Mesenteric fat pad (tissue), 1 donor: ENCODE data around the gene COQ10A. TPM values are rescaled to one million over a fixed set of nuclear protein-coding genes. Genes with fewer than 3 reads are reported as not detected.
A peak's percentile ranks its signal among the peaks of the same experiment; 100 is the strongest.
"Not testable (repeated sequence)": the region's sequence is repeated elsewhere in the genome, so short reads cannot be mapped to it uniquely, and the experiment has no call there.

Experiments used
- DNase-seq: peaks from one replicate; pipeline ENCODE4 v3.0.0-alpha.2; 2020; ENCODE audit warnings: low spot score
- total RNA-seq: library from RNA; stranded (reverse); fragmentation: NEBNext Ultra II Directional; extraction: Animal tissue kit (Norgen Biotek cat#: 25700); gene quantifications from one replicate; pipeline ENCODE4 v1.2.1, GENCODE V29; 2021
- donor health status: DM: yes; HTN: yes; CAD: no.

The COQ10A gene
- total RNA-seq, 1 donor from 2014 or later = 7.7 TPM

DNA sequence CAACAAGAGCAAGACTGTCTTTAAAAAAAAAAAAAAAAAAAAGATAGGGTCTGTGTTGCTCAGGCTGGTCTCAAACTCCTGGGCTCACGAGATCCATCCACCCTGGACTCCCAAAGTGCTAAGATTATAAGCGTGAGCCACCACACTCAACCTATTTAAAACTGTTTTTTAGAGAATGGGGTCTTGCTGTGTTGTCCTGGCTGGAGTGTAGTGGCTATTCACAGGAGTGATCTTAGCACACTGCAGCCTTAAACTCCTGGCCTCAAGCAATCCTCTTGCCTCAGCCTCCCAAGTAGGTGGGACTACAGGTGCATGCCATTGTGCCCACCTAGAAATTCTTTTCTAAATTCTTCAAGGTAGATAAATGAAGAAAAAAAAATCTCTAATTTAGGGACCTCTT, 7.6 kb downstream of the COQ10A start:
- DNase-seq = no peak

DNA sequence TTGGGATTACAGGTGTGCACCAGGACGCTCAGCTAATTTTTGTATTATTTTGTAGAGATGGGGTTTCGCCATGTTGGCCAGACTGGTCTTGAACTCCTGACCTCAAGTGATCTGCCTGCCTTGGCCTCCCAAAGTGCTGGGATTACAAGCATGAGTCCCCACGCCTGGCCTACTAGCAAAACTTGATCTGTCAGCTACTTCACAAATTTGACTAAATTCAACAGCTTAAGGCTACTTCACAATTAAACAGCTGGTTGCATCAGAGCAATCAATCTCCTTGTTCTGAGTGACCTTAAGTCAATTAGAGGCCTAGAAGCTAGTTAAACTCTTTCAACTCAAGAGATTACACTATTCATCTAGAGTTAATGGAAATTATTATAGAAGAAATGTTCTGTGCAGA, 12.2 kb downstream of the COQ10A start:
- DNase-seq = no peak

GRCh38 chr12:56280849-56281248, 14.1 kb downstream of the COQ10A start:
- no peak for DNase-seq

- no peak for DNase-seq
Observed at GRCh38 chr12:56282030-56282429, 15.3 kb downstream of the COQ10A start.

DNA sequence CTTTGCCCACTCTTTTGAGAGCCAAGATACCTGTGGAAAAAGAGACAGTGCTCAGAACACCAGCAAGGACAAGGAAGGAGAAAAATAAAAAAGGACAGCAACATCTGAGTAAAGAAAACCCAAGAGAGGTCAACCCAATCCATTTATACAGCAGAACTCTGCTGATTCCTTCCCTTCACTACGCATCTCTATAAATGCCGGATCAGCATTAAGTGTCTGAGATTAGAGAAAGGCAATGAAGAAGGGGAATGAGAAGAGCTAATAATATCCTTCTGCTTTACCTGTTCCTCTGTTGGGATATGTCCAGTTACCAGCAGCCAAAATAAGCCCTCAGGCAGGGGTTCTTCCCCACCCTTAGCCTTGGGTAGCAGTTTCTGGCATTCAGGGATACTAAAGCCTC, 15.8 kb downstream of the COQ10A start:
- no peak for DNase-seq

DNA sequence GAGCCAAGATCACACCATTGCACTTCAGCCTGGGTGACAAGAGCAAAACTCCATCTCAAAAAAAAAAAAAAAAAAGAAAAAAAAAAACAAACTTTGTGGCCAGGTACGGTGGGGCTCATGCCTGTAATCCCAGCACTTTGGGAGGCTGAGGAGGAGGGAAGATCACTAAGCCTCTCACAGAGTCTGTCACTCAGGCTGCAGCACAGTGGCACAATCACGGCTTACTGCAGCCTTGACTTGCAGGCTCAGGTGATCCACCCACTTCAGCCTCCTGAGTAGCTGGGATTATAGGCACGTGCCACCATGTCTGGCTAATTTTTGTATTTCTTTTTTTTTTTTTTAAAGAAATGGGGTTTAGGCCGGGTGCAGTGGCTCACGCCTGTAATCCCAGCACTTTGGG, 17.5 kb downstream of the COQ10A start:
- DNase-seq = not testable (repeated sequence)

- no peak for DNase-seq
Observed at GRCh38 chr12:56286044-56286830, 19.5 kb downstream of the COQ10A start.

DNA sequence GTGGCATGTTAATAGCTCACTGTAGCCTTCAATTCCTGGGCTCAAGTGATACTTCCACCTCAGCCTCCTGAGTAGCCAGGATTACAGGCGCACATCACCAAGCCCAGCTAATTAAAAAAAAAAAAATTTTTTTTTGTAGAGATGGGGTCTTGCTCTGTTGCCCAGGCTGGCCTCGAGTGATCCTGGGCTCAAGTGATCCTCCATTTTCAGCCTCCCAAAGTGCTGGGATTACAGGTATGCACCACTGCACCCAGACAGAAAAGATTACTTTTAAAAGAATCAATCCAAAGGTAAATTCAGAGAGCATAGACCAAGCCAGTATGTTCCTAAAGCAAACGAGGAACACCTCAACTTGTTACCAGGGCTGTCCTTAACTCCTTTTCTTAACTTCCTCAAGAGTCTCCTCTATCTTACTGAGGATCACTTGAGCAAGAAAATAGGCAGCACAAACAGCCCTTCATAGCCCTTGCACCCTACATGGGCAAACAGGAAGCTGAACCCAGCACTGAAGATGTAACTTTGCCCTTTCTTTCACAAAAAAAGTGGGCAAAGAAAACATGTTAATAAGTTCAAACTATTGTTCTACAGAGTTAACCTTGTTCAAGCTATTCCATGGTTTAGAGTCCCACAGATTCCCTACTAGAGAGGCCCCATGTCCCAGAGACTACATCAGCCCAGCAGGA, 22.1 kb downstream of the COQ10A start:
- DNase-seq = no peak

DNA sequence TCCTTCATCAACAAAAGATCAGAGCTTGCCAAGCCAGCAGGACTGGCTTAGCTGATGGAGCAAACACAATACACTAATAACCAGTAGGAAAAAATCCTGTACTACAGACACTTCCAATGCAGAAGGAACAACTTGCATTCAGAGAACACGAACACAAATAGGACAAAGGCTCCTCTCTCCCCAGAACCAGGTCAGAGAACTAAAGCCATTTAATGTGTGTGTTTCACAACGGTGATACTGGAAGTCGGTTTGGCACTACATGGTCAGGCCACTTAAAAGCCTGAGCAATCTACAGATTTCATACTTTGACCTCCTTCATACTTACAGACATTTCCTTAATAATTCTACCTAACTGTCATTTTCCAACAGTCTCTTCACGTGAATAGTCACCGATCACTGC, 27.1 kb downstream of the COQ10A start:
- DNase-seq = no peak

DNA sequence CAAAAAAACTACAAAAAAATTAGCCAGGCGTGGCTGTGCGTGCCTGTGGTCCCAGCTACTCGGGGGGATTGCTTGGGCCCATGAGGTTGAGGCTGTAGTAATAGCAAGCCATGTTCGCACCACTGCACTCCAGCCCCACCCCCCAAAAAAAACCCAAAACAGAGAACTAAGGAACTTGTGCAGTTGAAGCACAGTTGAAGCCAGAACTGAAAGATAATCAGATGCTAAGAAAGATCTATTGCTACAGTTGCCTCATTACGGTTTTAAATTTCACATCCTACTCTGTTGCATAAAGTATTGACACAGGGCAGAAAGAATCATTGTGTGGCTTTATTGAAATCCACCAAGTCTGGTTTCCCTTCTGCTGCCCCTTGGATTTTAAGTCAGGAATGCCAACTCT, 29.6 kb downstream of the COQ10A start:
- no peak for DNase-seq

DNA sequence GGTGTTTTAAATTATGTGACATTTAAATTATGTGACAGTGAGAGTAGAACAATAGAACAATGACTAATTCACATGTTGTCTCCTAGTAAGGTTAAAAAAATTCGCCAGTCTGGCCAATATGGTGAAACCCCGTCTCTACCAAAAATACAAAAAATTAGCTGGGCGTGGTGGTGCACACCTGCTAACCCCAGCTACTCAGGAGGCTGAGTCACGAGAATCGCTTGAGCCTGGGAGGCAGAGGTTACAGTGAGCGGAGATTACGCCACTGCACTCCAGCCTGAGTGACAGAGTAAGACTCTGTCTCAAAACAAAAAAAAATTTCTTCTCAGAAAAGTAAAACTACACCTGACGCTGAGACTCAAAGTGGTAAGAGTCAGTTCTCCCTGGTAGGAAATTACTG, 30.7 kb downstream of the COQ10A start:
- no peak for DNase-seq

DNA sequence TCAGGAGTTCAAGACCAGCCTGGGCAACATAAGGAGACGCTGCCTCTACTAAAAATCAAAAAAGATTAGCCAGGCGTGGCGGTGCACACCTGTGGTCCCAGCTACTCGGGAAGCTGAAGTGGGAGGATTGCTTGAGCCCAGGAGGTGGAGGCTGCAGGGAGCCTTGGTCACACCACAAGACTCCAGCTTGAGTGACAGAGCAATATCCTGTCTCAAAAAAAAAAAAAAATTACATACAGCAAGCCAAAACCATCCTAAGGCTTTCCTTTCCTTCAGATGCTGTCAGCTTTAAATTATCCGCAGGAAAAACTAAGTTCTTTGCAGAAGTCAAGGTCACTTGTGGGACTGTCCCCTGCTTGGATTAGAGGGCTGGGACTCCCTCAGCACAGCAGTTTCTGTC, 32.1 kb downstream of the COQ10A start:
- DNase-seq = no peak

DNA sequence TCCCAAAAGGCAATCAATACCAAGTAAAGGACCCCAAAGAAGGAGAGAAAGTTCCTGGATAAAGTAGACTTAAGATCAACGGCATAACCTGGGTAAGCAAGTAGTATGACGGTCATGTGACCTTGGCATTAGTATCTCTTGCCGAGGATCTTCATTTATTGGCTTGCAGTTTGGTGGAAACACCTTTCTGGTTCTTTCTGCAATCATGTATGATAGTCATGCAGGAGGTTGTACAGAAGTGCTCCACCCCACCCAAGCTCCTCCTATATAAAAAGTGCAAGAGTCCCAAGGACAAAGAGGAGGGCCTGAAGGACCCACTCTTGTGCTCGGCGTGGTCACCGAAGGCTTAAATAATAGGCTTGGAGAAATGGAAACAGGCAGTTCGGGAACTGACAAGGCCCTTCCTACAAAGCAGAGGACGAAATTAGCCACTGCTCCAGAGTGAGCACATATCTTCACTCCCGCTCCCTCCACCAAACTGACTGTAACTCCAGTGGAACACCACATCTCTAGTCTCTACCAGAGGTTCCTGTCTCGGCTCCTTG, 32.6 kb downstream of the COQ10A start:
- DNase-seq = no peak

DNA sequence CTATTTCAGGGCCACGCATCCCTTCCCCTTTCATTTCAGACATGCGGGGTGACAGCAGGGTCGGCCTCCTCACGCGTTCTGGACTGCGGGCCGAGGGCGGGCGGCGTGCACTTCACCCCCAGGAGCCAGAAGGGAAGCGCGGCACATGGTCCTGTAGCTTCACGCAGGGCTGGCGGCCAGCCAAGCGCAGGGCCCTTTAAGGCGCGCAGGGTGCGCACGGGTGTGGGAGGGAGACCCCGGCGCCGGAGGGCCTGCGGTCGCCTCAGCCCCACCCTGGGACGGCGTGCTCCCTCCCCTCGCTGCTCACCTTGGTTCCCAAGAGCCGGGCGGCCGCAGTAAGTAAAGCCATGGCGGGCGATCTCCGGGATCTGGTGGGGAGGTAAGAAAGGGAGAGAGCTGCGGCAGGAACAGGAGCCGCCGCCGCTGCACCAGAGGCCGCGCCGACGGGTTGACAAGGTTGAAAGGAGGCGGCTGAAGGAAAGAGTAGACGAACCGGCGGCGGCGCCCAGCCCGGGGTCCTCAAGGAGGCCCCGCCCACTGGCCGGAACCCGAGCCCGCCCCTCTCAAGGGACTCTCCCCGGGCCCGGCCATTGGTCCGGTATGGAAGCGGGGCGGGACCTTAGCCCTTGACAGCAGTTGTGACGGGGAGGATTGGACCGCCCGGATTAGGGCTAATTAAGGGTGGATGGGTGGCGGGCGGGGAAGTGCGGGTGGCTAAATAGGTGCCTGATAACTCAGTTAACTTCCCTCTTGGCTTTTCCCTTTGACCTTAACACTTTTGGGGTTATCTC, 33.3 kb downstream of the COQ10A start, which contains the start of gene CS:
CS (minus strand) TSS at position 478 of the 791 bp plus-strand sequence; CDS start at position 349, 129 bp downstream.
- peak; percentile 100 for DNase-seq

DNA sequence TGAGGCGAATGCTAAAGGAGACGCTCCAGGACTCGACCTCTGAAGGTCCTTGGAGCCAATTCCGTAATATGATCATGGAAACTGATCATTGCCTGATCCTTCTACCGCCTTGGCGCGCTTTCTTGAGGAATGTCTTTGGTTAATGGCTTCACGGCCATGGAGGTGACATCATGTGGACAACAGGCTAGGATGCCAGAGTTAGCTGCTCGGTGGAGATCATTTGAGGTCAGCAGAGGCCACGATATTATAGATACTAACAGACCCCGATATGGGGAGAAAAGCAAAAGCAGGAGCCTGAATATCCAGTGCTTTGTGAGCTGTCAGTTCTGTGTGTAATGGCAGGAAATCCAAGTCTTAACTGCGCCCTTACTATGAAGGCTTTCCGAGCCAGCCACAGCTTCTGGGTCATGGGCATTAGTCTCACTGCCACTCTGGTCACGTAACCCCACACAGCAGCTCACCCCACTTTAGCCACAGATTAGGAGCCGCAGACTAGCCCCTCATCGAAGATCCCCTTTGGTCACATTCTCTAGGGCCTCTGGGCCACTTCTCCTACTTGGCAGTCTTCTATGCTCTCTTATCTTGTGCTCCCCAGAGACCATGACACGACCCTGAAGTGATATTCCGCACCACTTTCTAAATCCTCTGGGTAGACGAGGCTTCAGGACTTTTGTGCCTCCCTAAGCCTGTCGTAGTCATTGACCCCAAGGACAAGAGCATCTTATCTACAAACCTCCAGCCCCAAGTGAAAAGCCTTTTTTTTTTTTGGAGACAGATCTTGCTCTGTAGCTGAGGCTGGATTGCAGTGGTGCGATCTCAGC, 34.1 kb downstream of the COQ10A start:
- no peak for DNase-seq

- no peak for DNase-seq
Observed at GRCh38 chr12:56304276-56304675, 37.5 kb downstream of the COQ10A start.

DNA sequence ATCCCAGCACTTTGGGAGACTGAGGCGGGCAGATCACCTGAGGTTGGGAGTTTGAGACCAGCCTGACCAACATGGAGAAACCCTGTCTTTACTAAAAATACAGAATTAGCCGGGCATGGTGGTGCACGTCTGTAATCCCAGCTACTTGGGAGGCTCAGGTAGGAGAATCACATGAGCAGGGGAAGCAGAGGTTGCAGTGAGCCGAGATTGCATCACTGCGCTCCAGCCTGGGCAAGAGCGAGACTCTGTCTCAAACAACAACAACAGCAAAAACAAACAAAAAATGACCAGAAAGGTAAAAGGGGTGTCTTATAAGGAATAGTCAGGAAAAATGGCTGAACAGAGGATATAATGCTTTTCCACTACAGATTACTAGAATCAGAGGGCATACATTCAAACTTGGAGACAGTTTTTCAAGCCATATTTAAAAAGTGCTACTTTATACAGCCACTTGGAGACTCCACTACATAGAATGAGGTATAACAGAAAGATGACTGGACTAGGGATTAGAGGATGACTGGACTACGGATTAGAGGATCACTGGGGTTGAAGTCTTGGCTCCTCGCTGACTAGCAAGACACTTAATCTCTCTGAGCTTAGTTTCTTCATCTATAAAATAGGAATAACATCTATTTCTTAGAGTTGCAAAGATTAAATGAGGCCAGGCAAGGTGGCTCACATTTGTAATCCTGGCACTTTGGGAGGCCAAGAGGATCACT, 38.3 kb downstream of the COQ10A start:
- no peak for DNase-seq

DNA sequence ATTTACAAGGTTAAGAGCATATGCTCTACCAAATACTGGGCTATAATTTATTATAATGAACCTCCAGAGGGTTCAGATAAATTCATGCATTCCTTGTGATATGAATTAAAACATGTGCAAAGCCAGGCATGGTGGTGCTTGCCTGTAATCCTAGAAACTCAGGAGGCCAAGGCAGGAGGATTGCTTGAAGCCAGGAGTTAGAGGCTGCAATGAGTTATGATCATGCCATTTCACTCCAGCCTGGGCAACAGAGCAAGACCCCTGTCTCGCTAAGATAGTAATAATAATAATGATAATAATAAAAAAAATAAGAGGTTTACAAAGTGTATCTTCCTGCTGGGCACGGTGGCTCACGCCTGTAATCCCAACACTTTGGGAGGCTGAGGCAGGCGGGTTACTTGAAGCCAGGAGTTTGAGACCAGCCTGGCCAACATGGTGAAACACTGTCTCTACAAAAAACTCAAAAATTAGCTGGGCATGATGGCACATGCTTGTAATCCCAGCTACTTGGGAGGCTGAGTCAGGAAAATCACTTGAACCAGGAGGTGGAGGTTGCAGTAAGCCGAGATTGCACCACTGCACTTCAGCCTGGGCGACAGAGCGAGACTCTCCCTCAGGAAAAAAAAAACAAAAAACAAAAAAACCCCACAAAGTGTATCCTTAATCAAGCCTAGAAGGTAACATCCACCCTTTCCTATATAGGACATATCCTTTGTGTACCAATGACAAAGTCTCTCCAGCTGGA, 40.7 kb downstream of the COQ10A start:
- DNase-seq = no peak

DNA sequence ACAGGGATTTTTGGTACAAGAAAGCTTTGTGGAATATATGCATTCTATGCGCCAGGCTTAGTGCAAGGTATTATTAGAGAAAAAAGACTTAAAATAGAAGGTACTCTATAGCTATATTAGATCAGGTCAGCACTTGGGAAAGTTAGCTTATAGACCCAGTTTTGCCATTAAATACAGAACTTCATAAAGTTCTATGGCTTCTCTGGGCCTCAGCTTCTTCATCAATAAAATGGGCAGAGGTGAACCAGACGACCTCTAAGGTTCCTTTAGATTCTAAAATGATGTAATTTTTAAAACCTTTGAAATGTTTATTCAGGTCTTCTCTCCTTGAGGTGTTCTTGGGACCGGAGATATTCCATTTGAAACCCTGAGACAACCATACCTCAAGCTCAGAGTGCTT, 42.0 kb downstream of the COQ10A start:
- DNase-seq = no peak
